ENCODE measurements around the gene GUCY1B1.

- no peak for TF ChIP-seq GATA3 (IDR thresholded peaks at IDR 0.05; ENCODE audit: low read depth, low read length)
- TF ChIP-seq GATA2 (IDR thresholded peaks at IDR 0.05; ENCODE audit: low read depth, low read length) = no peak
These were observed 40.4 kb downstream of the GUCY1B1 start for GRCh38 chr4:155799116-155799793.
